Stomach (tissue), 9 donors: ENCODE data around the gene CTSA. TPM values are rescaled to one million over a fixed set of nuclear protein-coding genes. Genes with fewer than 3 reads are reported as not detected.
A peak's percentile ranks its signal among the peaks of the same experiment; 100 is the strongest.
"Not testable (repeated sequence)": the region's sequence is repeated elsewhere in the genome, so short reads cannot be mapped to it uniquely, and the experiment has no call there.

Source experiments
- DNase-seq, 2 donors: peaks; one replicate each; pipeline versions ENCODE4 v3.0.0 to v3.0.0-alpha.2; 2013 to 2019
- H3K27ac ChIP-seq, 5 donors: fragments of 200-600 bp in 4 of 5; sonication (generic) in 4 of 5; one replicate each; pipeline ENCODE4 v1.5.1; 2013 to 2019; ENCODE audit warnings: mild to moderate bottlenecking in 1 of 5, moderate library complexity in 1 of 5
- H3K27me3 ChIP-seq, 3 donors: fragments of 200-600 bp; sonication (generic); one replicate each; pipeline ENCODE4 v1.5.1; 2017 to 2019; ENCODE audit warnings: mixed run types in 1 of 3
- H3K36me3 ChIP-seq, 4 donors: fragments of 200-600 bp; sonication (generic); 1 replicate in 3 of 4; 2 replicates in 1 of 4; pipeline ENCODE4 v1.5.1; 2016 to 2019
- H3K4me1 ChIP-seq, 4 donors: fragments of 200-600 bp; sonication (generic); one replicate each; pipeline ENCODE4 v1.5.1; 2016 to 2019
- H3K4me3 ChIP-seq, 4 donors: fragments of 200-600 bp; sonication (generic) in 3 of 4; one replicate each; pipeline ENCODE4 v1.5.1; 2016 to 2019; ENCODE audit warnings: mild to moderate bottlenecking in 1 of 4
- H3K9me3 ChIP-seq, 4 donors: fragments of 200-600 bp; sonication (generic); one replicate each; pipeline ENCODE4 v1.5.1; 2016 to 2019
- EP300 ChIP-seq: sonication (generic); formaldehyde crosslinking; IDR thresholded peaks from one replicate; pipeline ENCODE4 v1.6.1; 2017; ENCODE audit warnings: antibody characterized with exemption
- POLR2A ChIP-seq, 4 donors: fragments of 450-650 bp; IDR thresholded peaks; one replicate each; pipeline ENCODE4 v1.6.1; 2016; ENCODE audit warnings: antibody characterized with exemption in 4 of 4, control low read depth in 2 of 4, mild to moderate bottlenecking in 1 of 4, moderate library complexity in 1 of 4
- POLR2AphosphoS5 ChIP-seq, 3 donors: sonication (generic); formaldehyde crosslinking; IDR thresholded peaks; one replicate each; pipeline ENCODE4 v1.6.1; 2016; ENCODE audit warnings: antibody characterized with exemption in 3 of 3
- whole genome bisulfite sequencing, 5 donors: extraction: QIAGEN DNeasy Blood & Tissue Kit in 3 of 5; methylation state at CpG; one replicate each; pipeline versions ENCODE4 v1.1.5 to v1.1.7; 2013 to 2018; 5-methylcytosine and 5-hydroxymethylcytosine counted together
- intact Hi-C: fragments of 100-400 bp; cut with DNase I; formaldehyde crosslinking; loops from one replicate; pipeline ENCODE4 v1.15.1; 2023; ENCODE audit warnings: low total_unique reads
- polyA plus RNA-seq, 3 donors: library from polyadenylated mRNA; stranded (reverse); fragments of 200-250 nt; gene quantifications; one replicate each; pipeline ENCODE4 v1.2.3, GENCODE V29; 2013
- total RNA-seq, 5 donors: library from RNA; depleted of rRNA; stranded (reverse); fragments of >200 nt; gene quantifications; one replicate each; pipeline versions ENCODE4 v1.1.0 to v1.2.3, GENCODE V29; 2014 to 2016
- TF ChIP-seq, protein P1 (sequence below), 7 experiments: fragments of 450-650 bp in 4 of 7; fragments of 200-600 bp in 3 of 7; sonication (generic) in 3 of 7; IDR thresholded peaks; one replicate each; pipeline ENCODE4 v1.5.1; 2016 to 2019; ENCODE audit warnings: antibody characterized with exemption in 7 of 7, control low read depth in 2 of 7, mild to moderate bottlenecking in 1 of 7
- donor health status: healthy with polysubstance abuse.
- donor health status: Bipolar disorder and iron deficiency.
- donor health status: healthy.

CTSA gene
- total and polyA plus RNA-seq, 8 donors = 29.9 to 292 (median 68.7) TPM

DNA sequence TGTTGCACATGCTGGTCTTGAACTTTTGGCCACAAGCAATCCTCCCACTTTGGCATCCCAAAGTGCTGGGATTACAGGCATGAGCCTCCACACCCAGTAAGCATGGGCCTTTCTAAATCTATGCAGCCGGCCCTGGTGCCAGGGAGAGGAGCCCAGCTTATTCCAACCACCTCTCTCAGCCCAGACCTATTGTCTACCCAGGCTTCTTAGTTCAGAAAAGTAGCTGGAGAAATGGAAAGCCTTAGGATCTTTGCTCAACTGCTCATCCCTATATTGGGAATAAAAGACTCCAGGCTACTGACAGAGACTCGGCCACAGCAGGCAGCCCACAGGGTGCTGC is 35.6 kb downstream of the CTSA start:
- no peak overlapping the region for H3K4me3 ChIP-seq
- H3K9me3 ChIP-seq = no peaks in the 10 kb centered on the region
- TF ChIP-seq, protein P1, sequence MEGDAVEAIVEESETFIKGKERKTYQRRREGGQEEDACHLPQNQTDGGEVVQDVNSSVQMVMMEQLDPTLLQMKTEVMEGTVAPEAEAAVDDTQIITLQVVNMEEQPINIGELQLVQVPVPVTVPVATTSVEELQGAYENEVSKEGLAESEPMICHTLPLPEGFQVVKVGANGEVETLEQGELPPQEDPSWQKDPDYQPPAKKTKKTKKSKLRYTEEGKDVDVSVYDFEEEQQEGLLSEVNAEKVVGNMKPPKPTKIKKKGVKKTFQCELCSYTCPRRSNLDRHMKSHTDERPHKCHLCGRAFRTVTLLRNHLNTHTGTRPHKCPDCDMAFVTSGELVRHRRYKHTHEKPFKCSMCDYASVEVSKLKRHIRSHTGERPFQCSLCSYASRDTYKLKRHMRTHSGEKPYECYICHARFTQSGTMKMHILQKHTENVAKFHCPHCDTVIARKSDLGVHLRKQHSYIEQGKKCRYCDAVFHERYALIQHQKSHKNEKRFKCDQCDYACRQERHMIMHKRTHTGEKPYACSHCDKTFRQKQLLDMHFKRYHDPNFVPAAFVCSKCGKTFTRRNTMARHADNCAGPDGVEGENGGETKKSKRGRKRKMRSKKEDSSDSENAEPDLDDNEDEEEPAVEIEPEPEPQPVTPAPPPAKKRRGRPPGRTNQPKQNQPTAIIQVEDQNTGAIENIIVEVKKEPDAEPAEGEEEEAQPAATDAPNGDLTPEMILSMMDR (IDR thresholded peaks at IDR 0.05) = no peak
- TF ChIP-seq POLR2AphosphoS5 (IDR thresholded peaks at IDR 0.05) (no peak), EP300 (no peak), POLR2A (IDR thresholded peaks at IDR 0.05) (no peak)
- 61 to 92% (median 66%) methylated on average over 2 of the region's 2 CpGs for WGBS, 5 donors
- no peak for DNase-seq
- H3K4me1 ChIP-seq = peaks cover 18 to 42% (median 28%) of the 10 kb centered on the region in 4 donors
- no peaks in the 10 kb centered on the region for H3K27me3 ChIP-seq
- no peaks in the 10 kb centered on the region for H3K36me3 ChIP-seq
- H3K27ac ChIP-seq = peak overlapping the region in 1 of 5 donors; percentile 26
- intact Hi-C loops = no loop called here

DNA sequence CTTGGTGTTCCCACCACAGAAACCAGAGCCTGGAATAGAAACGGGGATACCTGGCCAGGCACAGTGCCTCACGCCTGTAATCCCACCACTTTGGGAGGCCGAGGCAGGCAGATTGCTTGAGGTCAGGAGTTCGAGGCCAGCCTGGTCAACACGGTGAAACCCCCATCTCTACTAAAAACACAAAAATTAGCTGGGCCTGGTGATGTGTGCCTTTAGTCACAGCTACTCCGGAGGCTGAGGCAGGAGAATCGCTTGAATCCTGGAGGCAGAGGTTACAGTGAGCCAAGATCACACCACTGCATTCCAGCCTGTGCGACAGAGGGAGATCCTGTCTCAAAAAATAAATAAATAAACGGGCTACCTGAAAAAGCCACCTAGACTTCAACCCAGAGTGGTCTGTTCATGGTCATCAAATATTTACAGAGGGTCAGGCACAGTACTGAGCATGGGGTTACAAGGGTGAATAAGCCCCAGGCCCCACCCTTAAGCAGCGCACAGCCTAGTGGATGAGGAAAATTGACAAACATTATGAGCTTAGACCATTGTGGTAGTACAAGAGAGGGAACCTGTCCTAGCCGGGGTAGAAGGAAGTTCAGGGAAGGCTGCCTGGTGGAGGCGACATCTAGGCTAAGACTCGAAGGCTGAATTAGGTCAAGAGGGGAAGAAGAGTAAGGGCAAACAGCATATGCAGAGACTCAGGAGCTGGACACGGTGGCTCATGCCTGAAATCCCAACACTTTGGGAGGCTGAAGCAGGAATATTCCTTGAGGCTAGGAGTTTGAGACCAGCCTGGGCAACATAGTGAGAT is 36.1 kb downstream of the CTSA start:
- no peak for DNase-seq
- intact Hi-C loops = no loop called here

DNA sequence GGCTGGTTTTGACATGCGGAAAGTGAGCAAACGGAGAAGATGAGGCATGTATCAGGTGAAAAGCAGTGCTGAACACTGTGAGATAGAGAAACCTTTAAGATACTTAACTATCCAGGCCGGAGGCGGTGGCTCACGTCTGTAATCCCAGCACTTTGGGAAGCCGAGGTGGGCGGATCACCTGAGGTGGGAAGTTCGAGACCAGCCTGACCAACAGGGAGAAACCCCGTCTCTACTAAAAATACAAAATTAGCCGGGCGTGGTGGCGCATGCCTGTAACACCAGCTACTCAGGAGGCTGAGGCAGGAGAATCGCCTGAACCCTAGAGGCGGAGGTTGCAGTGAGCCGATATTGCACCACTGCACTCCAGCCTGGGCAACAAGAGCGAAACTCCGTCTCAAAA is 40.5 kb downstream of the CTSA start:
- H3K9me3 ChIP-seq, DNase-seq, H3K27me3 ChIP-seq, H3K27ac ChIP-seq, H3K36me3 ChIP-seq, H3K4me3 ChIP-seq, intact Hi-C loops: not testable (repeated sequence)
- H3K4me1 ChIP-seq = peaks cover 5 to 34% (median 26%) of the 10 kb centered on the region in 4 donors
- 93 to 96% (median 95%) methylated on average over 15 to 17 of the region's 17 CpGs for WGBS, 5 donors

More for the DNA sequence above, 36.1 kb downstream of the CTSA start:
- TF ChIP-seq POLR2A (IDR thresholded peaks at IDR 0.05) = no peak
- no peak for TF ChIP-seq EP300
- TF ChIP-seq POLR2AphosphoS5 (IDR thresholded peaks at IDR 0.05) = no peak
- TF ChIP-seq, protein P1 (IDR thresholded peaks at IDR 0.05) = no peak
- WGBS, 5 donors = 53 to 63% (median 61%) methylated on average over 14 of the region's 14 CpGs
- no peaks in the 10 kb centered on the region for H3K9me3 ChIP-seq
- no peaks in the 10 kb centered on the region for H3K36me3 ChIP-seq
- H3K4me1 ChIP-seq = peaks cover 13 to 36% (median 23%) of the 10 kb centered on the region in 4 donors
- H3K27ac ChIP-seq = peak overlapping the region in 1 of 5 donors; percentile 26
- H3K4me3 ChIP-seq = no peak overlapping the region
- no peaks in the 10 kb centered on the region for H3K27me3 ChIP-seq

DNA sequence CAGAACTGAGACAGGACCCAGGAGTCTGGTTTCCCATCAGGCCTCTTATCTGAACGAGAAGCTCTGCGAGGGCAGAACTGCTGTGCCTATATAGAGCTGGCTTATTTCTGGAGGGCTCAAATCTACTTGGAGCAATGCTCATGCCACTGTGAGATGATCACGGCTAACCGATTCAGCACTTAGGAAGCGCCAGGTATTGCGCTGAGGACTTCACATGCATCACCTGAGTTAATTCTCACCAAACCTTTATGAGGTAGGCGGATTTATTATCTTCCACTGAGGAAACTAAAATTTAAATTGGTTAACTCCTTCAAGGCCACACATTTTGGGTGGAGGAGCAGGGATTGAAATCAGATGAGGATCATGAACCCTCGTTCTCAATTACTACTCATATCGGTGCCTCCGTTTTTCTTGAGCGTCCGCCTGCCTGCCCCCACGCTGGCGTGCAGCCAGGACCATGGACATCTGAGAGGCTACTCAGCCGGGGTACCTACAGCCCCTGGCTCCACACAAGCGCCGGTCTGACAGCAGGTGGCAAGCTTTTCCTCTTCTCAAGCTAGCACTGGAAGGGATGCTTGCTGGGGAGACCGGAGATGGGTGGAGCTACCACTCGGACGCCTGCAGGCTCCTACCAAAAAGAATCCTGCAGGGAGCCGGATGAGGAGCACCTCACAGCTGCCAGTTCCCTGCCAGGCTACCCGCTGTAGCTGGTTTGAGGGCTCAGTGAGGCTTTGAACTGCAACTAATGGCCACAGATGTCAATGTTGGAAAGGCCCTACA is 42.3 kb downstream of the CTSA start:
- H3K4me1 ChIP-seq = peaks cover 11 to 46% (median 31%) of the 10 kb centered on the region in 4 donors
- H3K9me3 ChIP-seq = no peaks in the 10 kb centered on the region
- H3K27ac ChIP-seq = peak overlapping the region; percentile 100
- peak overlapping the region; percentile 73 to 100 (median 99) for H3K4me3 ChIP-seq
- H3K36me3 ChIP-seq = peaks cover 7 to 14% (median 14%) of the 10 kb centered on the region in 4 donors
- H3K27me3 ChIP-seq = no peaks in the 10 kb centered on the region
- 21 to 24% (median 23%) methylated on average over 22 of the region's 22 CpGs for WGBS, 5 donors
- peak; percentile 64 to 88 for DNase-seq
- TF ChIP-seq EP300 (no peak), POLR2AphosphoS5 (IDR thresholded peaks at IDR 0.05) (peak in 1 of 3 donors; percentile 10), POLR2A (IDR thresholded peaks at IDR 0.05) (no peak)
- TF ChIP-seq, protein P1 (IDR thresholded peaks at IDR 0.05) = peak in 2 of 7 experiments; percentile 9 to 17
- intact Hi-C loops = no loop called here
